Activated naive CD8-positive, alpha-beta T cell (primary cell): ENCODE data around the gene KIFC1.

Experiments used
- H3K27ac Mint-ChIP-seq: one replicate; pipeline ENCODE4 v1.8.0; 2021; ENCODE audit warnings: mixed read lengths
- H3K27me3 Mint-ChIP-seq: one replicate; pipeline ENCODE4 v1.8.0; 2021; ENCODE audit warnings: mixed read lengths
- H3K36me3 Mint-ChIP-seq: one replicate; pipeline ENCODE4 v1.8.0; 2021; ENCODE audit warnings: mixed read lengths
- H3K4me1 Mint-ChIP-seq: one replicate; pipeline ENCODE4 v1.8.0; 2021; ENCODE audit warnings: low read depth, mixed read lengths
- H3K4me3 Mint-ChIP-seq: one replicate; pipeline ENCODE4 v1.8.0; 2021; ENCODE audit warnings: mild to moderate bottlenecking, mixed read lengths
- H3K9me3 Mint-ChIP-seq: one replicate; pipeline ENCODE4 v1.8.0; 2021; ENCODE audit warnings: low read depth, mixed read lengths

KIFC1 gene

DNA sequence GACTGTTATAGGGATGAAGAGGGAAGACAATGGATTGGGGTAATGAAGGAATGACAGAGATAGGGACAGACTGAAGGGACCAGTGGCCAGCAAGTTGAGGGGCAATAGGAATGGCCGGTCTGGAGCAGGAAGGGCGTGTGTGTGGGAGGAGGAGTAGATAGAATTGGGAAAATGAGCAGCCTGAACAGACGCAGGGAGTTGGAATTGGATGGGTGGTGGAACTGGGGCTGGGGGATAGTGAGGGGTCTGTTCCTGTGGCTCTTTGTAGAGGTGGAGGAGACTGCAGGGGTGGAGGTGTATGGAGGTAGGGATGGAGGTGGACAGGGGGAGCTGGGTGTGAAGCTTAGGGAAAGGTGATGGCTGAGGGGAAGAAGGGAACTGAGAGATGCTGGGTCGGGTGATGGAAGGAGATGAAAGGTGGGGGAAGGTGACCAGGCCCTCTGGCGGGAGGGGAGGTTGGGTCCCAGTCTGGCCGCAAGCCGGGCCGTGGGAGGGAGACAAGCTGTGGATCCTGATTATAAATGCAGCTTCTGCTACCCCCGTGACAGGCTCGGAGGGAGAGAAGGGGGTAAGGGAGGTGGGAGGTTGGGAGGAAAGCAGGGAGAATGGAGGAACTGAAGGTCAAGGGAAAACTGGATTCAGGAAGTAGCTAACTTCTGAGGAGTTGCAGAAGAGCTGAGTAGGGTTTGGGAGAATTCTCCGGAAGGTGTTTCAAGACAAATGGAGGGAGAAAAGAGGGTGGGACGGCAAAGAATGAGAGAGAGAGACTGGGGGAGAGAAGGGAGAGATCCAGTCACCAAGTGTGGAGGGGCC lies 33.4 kb downstream of the KIFC1 start:
- no peaks in the 10 kb centered on the region for H3K9me3 Mint-ChIP-seq
- peaks cover 69% of the 10 kb centered on the region for H3K4me1 Mint-ChIP-seq
- no peaks in the 10 kb centered on the region for H3K27me3 Mint-ChIP-seq
- H3K4me3 Mint-ChIP-seq, result peak overlapping the region; percentile 89
- H3K27ac Mint-ChIP-seq, result peak overlapping the region; percentile 84
- no peaks in the 10 kb centered on the region for H3K36me3 Mint-ChIP-seq

DNA sequence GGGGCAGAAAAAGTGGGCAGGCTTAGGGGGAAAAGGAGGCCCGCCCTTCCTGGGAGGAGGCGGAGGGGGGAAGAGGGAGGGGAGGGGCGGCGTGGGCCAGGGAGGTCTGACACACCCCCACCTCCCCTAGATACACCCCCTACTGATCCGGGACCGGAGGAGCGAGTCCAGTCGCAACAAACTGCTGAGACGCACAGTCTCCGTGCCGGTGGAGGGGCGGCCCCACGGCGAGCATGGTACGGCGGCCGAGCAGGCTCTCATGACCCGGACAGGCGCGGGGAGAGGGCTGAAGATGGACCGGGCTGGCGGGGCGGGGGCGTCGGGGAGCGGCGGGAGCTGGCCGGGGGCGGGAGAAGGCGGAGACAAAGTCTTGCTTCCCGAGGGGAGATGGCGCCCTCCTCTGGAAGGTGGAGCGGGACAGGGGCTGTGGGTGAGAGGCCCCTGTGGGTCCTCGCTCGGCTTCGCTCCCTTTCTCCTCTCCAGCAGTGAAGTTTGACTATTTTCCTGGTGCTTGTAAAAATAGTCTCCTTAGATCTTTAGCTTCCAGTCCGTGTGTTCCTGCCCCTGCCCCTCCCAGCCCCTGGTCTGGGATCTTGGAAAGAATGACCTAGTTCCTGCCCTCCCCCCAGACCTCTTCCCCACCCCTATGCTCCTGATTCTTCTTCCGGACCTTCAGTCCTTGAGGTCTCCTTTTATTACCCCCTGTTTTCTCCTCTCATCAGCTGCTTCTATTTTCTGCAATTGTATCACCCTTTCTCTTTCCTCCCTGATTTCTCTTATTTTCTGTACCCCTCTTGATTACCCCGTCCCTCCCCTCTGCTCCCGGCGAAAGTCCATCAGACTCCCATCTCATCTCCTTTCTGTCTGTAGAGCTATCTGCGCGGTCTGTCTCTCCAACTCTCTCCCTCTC lies 34.3 kb downstream of the KIFC1 start:
- no peaks in the 10 kb centered on the region for H3K9me3 Mint-ChIP-seq
- H3K4me1 Mint-ChIP-seq, result peaks cover 75% of the 10 kb centered on the region
- peak overlapping the region; percentile 84 for H3K27ac Mint-ChIP-seq
- no peaks in the 10 kb centered on the region for H3K36me3 Mint-ChIP-seq
- H3K4me3 Mint-ChIP-seq, result peak overlapping the region; percentile 89
- no peaks in the 10 kb centered on the region for H3K27me3 Mint-ChIP-seq

DNA sequence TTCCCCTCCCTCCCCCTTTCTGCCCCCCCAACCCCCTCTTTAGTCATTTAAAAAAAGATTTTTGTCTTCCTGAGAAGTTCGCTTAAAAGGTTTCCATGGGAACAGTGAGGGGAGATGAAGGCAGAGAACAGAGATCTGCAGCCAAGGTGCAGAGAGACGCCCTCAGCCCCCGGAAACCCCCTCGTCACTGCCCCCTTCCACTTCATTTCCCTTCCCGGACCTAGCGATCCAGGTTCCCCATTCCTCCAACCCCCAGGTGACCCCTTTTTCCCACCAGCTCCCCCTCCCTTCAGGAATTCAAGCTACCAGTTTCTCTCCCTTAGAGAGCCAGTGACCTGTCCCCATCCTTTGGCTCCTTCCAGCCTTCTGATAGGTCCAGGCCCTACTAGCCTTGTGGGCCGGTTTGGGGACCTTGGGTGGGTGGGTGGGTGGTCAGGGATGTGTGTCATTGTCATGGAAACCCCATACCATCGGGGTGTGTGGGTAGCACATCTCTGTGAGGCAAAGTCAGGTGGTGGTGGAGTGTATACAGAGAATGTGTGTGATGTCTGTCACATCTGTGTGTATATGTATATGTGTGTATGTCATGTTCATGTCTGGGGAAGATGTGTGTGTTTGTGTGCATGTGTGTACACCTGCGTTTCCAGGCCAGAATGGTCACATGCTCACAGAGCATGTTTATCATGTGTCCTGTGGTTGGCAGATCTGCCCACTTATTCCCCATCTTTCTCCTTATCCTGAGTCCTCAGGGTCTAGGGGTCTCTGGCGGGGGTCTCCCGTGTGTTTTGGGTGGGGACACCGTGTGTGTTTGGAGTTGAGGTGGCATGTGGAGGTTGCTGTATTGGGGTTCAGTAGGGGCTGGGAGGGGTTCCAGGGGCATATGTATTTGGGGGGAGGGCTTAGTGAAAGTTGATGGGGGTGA lies 35.2 kb downstream of the KIFC1 start:
- H3K36me3 Mint-ChIP-seq, result no peaks in the 10 kb centered on the region
- H3K4me3 Mint-ChIP-seq, result peak overlapping the region; percentile 89
- peak overlapping the region; percentile 94 for H3K27ac Mint-ChIP-seq
- H3K4me1 Mint-ChIP-seq, result peaks cover 71% of the 10 kb centered on the region
- H3K27me3 Mint-ChIP-seq, result no peaks in the 10 kb centered on the region
- no peaks in the 10 kb centered on the region for H3K9me3 Mint-ChIP-seq

- Mint-ChIP-seq H3K4me1 (peaks cover 80% of the 10 kb centered on the region), H3K4me3 (peak overlapping the region; percentile 95), H3K9me3 (no peaks in the 10 kb centered on the region), H3K36me3 (no peaks in the 10 kb centered on the region), H3K27me3 (no peaks in the 10 kb centered on the region), H3K27ac (peak overlapping the region; percentile 94)
These were observed 36.1 kb downstream of the KIFC1 start for GRCh38 chr6:33427585-33428223.

- Mint-ChIP-seq H3K36me3 (peaks cover 3% of the 10 kb centered on the region), H3K27ac (peak overlapping the region; percentile 98), H3K27me3 (no peaks in the 10 kb centered on the region), H3K9me3 (no peaks in the 10 kb centered on the region), H3K4me1 (peaks cover 79% of the 10 kb centered on the region), H3K4me3 (peak overlapping the region; percentile 95)
These were observed 36.8 kb downstream of the KIFC1 start for GRCh38 chr6:33428224-33428965.

DNA sequence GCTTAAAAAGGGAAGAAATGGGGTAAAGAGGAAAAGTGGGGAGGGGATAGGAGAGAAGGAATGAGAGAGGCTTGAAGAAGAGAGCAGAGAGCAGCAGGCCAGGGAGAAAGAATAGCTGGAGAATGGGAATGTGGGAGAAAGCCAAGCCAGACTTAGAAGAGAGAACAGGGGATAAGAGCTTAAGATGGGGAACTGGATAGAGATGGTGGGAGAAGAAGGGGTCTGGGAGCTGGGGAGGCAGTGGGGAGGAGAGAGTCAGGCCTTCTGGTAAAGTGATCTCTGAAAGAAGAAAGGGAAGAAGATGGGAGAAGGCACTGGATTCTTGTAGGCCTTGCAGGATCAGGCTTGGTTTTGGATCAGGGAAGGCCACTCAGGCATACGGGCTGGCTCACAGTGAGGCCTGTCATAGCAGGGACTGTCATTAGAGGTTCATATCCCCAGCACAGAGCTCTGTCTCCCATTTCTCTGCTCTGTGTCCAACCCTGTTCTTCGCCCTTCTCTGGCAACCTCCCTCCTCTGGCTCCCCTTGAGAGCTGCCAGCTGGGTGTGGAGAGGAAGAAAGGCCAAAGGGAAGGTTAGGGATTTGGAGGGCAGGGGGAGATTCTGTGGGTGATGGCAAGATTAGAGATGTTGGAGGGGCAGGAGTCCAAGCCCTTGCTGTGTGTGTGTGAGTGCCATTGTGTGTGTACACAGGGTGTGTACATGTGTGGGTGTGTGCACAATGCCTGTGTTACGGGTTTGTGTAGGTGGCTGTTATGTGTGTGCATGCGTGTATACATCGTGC lies 37.5 kb downstream of the KIFC1 start:
- H3K4me3 Mint-ChIP-seq, result peak overlapping the region; percentile 95
- peak overlapping the region; percentile 98 for H3K27ac Mint-ChIP-seq
- no peaks in the 10 kb centered on the region for H3K9me3 Mint-ChIP-seq
- peaks cover 77% of the 10 kb centered on the region for H3K4me1 Mint-ChIP-seq
- no peaks in the 10 kb centered on the region for H3K27me3 Mint-ChIP-seq
- H3K36me3 Mint-ChIP-seq, result peaks cover 3% of the 10 kb centered on the region

GRCh38 chr6:33429750-33430052 lies 38.1 kb downstream of the KIFC1 start:
- Mint-ChIP-seq H3K36me3 (peaks cover 3% of the 10 kb centered on the region), H3K9me3 (no peaks in the 10 kb centered on the region), H3K4me1 (peaks cover 72% of the 10 kb centered on the region), H3K27ac (peak overlapping the region; percentile 98), H3K27me3 (no peaks in the 10 kb centered on the region), H3K4me3 (peak overlapping the region; percentile 95)

DNA sequence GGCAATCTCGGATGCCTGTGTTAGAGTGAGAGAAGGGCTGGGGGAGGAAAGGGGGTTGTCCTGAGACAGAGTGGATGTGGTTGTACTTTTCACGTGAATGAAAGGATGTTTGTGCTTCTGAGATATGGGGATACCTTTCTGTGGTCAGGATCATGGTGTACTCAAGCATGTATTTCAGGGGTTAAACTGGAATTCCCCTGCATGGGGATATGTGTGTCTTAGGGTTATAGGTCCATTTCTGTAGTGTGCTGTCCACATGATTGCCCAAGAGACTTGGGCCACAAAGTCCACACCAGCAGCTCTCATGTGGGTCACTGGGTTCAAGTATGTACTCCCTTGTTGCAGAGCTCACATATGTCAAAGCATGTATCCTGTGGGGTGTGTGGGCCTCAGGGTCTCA lies 38.7 kb downstream of the KIFC1 start:
- Mint-ChIP-seq H3K27ac (peak overlapping the region; percentile 98), H3K36me3 (peaks cover 3% of the 10 kb centered on the region), H3K4me3 (peak overlapping the region; percentile 95), H3K4me1 (peaks cover 66% of the 10 kb centered on the region), H3K9me3 (no peaks in the 10 kb centered on the region), H3K27me3 (no peaks in the 10 kb centered on the region)

DNA sequence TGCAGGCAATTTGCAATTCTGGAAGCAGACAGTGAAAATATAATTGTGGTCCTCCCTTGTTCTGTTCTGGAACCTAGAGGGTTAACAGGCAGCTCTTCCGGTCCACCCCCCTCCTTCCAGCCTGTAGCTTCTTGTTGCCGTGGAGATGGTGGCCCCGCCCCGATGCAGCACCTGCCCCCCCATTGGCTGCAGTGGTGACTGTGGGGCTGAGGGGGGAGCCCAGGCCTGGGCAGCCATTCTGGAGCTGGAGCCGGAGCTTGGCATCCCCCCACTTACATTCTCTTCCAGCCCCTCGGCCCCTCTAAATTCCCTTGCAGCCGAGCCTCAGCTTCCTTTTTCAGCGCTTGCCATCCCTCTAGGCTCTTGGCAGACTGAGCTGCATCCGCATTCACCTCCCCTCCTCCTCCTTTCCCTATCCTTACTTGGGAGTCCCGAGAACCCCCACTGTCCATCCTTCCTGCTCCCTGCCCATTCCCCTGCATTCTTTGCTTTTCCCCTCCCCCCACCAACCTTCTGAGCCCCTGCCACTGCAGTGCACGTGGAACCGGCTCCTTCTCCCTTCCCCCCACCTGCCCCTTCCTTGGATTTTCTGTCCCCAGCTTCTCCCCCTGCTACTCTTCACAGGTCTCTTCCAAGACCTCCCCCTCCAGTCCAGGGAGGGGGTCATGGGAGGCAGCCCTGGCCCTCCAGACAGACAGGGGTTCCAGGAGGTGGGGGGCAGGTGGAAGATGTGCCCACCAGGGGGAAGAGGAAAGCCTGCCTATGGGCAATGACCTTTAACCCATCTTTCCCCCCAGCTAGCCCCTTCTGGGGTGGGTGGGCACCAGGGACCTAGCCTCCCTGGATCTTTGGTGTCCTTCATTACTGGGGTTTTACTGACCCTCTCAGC lies 39.6 kb downstream of the KIFC1 start:
- H3K27ac Mint-ChIP-seq, result peak overlapping the region; percentile 98
- H3K4me1 Mint-ChIP-seq, result peaks cover 63% of the 10 kb centered on the region
- H3K4me3 Mint-ChIP-seq, result peak overlapping the region; percentile 95
- H3K9me3 Mint-ChIP-seq, result no peaks in the 10 kb centered on the region
- H3K27me3 Mint-ChIP-seq, result no peaks in the 10 kb centered on the region
- peaks cover 6% of the 10 kb centered on the region for H3K36me3 Mint-ChIP-seq

DNA sequence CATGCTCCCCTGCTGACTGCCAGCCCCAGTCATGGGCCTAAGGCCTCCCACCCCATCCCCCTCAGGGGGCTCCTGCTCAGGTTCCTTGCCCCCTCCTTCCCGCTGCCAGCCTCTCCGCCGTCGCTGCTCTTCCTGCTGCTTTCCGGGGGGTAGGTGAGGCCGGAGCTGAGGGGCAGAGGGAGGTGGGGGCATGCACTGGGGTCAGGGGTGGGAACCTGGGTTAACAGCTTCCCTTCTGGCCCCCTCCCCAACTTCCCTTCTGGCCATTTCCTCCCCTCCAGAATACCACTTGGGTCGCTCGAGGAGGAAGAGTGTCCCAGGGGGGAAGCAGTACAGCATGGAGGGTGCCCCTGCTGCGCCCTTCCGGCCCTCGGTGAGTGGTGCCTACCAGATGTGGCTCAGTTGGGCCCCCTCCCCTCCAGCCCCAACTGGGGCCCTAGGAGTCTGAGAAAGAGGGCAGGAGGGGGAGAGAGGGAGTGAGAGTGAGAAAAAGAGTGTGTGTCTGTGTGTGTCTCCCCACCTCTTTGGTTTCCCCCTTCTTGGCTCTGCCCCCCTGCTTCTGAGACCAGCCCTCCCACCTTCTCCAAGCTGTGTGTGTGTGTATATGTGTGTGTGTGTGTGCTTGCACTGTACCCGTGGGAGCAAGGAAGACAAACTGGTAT lies 40.4 kb downstream of the KIFC1 start:
- Mint-ChIP-seq H3K27ac (peak overlapping the region; percentile 78), H3K36me3 (peaks cover 6% of the 10 kb centered on the region), H3K9me3 (no peaks in the 10 kb centered on the region), H3K27me3 (no peaks in the 10 kb centered on the region), H3K4me3 (peak overlapping the region; percentile 95), H3K4me1 (peaks cover 57% of the 10 kb centered on the region)

- Mint-ChIP-seq H3K4me1 (peaks cover 52% of the 10 kb centered on the region), H3K4me3 (peak overlapping the region; percentile 95), H3K27ac (peak overlapping the region; percentile 78), H3K9me3 (no peaks in the 10 kb centered on the region), H3K27me3 (no peaks in the 10 kb centered on the region), H3K36me3 (peaks cover 6% of the 10 kb centered on the region)
These were observed 40.9 kb downstream of the KIFC1 start for GRCh38 chr6:33432546-33432945.

- H3K4me3 Mint-ChIP-seq, result peak overlapping the region; percentile 95
- no peaks in the 10 kb centered on the region for H3K9me3 Mint-ChIP-seq
- peaks cover 52% of the 10 kb centered on the region for H3K4me1 Mint-ChIP-seq
- H3K27me3 Mint-ChIP-seq, result no peaks in the 10 kb centered on the region
- peak overlapping the region; percentile 78 for H3K27ac Mint-ChIP-seq
- H3K36me3 Mint-ChIP-seq, result peaks cover 6% of the 10 kb centered on the region
These were observed 41.4 kb downstream of the KIFC1 start for GRCh38 chr6:33433001-33433543.
